AG09319 (cell line): ENCODE data around the gene GULP1.

Source experiments
- DNase-seq: peaks from one replicate; pipeline ENCODE4 v3.0.0-alpha.2; 2010; ENCODE audit warnings: low read depth; ENCODE audit errors: extremely low read depth
- TF ChIP-seq, protein P1 (sequence below): IDR thresholded peaks from 2 replicates; pipeline ENCODE4 v1.5.1; 2011; ENCODE audit warnings: low read depth, mild to moderate bottlenecking, inconsistent platforms, low read length, moderate library complexity

The GULP1 gene

GRCh38 chr2:188326290-188326668, 34.6 kb downstream of the GULP1 start:
- DNase-seq, result no peak
- TF ChIP-seq, protein P1, sequence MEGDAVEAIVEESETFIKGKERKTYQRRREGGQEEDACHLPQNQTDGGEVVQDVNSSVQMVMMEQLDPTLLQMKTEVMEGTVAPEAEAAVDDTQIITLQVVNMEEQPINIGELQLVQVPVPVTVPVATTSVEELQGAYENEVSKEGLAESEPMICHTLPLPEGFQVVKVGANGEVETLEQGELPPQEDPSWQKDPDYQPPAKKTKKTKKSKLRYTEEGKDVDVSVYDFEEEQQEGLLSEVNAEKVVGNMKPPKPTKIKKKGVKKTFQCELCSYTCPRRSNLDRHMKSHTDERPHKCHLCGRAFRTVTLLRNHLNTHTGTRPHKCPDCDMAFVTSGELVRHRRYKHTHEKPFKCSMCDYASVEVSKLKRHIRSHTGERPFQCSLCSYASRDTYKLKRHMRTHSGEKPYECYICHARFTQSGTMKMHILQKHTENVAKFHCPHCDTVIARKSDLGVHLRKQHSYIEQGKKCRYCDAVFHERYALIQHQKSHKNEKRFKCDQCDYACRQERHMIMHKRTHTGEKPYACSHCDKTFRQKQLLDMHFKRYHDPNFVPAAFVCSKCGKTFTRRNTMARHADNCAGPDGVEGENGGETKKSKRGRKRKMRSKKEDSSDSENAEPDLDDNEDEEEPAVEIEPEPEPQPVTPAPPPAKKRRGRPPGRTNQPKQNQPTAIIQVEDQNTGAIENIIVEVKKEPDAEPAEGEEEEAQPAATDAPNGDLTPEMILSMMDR, result no peak

DNA sequence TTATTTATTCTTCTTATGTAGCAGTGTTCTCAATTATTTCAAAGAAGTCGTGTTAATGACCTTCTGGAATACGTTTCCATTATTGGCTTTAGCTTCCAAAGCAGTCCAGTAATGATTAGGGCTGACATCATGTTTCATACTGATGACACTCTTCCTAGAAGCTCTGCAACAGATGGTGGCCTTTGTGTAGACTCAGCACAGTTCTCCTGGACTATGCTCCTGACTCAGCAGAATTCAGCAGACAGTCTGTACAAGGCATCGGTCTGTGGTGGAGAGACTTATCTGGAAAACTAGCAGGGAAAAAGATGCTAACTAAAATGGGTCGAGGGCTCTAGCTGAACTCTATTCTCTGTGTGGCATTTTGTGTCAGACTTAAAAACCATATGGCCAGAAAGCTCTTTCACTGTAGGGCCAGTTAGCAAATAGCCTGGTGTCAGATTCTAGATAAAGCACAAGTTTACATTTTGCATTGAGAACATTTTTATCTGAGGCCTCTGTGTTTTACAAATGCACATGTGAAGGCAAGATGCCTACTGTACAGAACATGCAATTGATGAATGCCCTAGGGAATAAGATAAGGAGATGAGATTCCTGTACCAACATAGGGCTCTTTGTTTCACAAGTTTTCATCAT, 35.1 kb downstream of the GULP1 start:
- no peak for DNase-seq
- TF ChIP-seq, protein P1, result no peak

GRCh38 chr2:188327518-188328213, 36.0 kb downstream of the GULP1 start:
- DNase-seq, result no peak
- TF ChIP-seq, protein P1, result no peak

GRCh38 chr2:188328419-188328818, 36.7 kb downstream of the GULP1 start:
- no peak for DNase-seq
- TF ChIP-seq, protein P1, result no peak

DNA sequence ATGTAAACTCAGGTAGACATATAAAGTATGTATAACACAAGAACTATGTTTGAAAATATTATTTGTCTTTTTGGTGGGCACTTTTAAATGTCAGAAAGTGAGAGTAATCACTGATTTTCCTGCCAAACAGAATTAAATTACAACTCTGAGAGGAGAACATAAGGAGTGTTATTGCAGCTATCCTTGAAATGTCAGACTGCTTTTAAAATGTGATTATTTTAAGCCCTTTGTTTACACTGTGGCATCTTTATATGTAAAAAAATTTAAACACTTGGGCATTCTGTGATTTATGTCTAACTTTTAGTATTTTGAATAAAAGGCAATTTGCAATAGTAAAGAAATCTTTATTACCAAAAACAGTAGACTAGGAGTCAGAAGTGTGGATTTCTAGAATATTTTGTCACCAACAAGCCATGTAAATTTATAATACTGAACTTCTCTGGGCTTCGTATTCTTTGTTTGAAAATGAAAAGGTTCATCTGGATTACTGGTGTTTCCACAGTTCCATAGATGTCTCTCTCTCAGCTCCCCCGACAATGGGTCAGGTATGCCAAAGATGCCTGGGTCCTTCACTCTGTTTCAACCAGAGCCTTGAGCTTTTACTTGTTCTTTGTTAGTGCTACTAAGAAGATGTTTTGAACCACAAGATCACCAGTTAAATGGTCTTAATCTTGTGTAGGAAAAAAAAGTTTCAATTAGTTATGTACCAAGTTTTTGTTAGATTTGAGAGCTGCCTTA, 38.8 kb downstream of the GULP1 start:
- TF ChIP-seq, protein P1, result no peak
- DNase-seq, result no peak

GRCh38 chr2:188332619-188333018, 40.9 kb downstream of the GULP1 start:
- DNase-seq, result no peak
- TF ChIP-seq, protein P1, result no peak

- TF ChIP-seq, protein P1, result no peak
- DNase-seq, result no peak
Observed at GRCh38 chr2:188333751-188334524, 42.3 kb downstream of the GULP1 start.
